ENCODE results near the gene CAV2. TPM values are rescaled to one million over a fixed set of nuclear protein-coding genes. Genes with fewer than 3 reads are reported as not detected.

Gene CAV2
- total RNA-seq, 1 experiment from 2014 or later = 76.6 TPM

GRCh38 chr7:116518961-116519360 lies 19.4 kb downstream of the CAV2 start:
- intact Hi-C loops (cut with micrococcal nuclease) = no loop called here
- Histone ChIP-seq H3K36me3 (ENCODE audit: low read depth, low read length) (no peaks in the 10 kb centered on the region), H3F3A (ENCODE audit: low read length, unreplicated experiment) (peaks cover 4% of the 10 kb centered on the region), H3K4me2 (ENCODE audit: low read length) (no peak overlapping the region), H3K9me2 (replicated peaks; ENCODE audit: low read length) (no peaks in the 10 kb centered on the region), H3K79me2 (ENCODE audit: low read length) (no peaks in the 10 kb centered on the region), H3K4me3 (ENCODE audit: low read length) (no peak overlapping the region), H3K27ac (ENCODE audit: low read length) (no peak overlapping the region), H3K9ac (ENCODE audit: low read length) (no peak overlapping the region), H3K9me3 (ENCODE audit: low read length) (no peaks in the 10 kb centered on the region), H2AFZ (ENCODE audit: low read length) (no peak overlapping the region), H4K20me1 (ENCODE audit: low read length) (no peaks in the 10 kb centered on the region), H3K27me3 (ENCODE audit: low read length) (no peaks in the 10 kb centered on the region), H3K4me1 (ENCODE audit: insufficient read depth, low read length) (peaks cover 33% of the 10 kb centered on the region)
- ChIA-PET POLR2A (ENCODE audit: unreplicated experiment) (no interaction called here), CTCF (no interaction called here)
- ATAC-seq (no peak), DNase-seq (no peak)
- TF ChIP-seq EZH2phosphoT487 (IDR thresholded peaks at IDR 0.05; ENCODE audit: borderline replicate concordance, low read length) = no peak
- TF ChIP-seq EZH2 (IDR thresholded peaks at IDR 0.05; ENCODE audit: low read length, unreplicated experiment) = no peak
- BruUV-seq (replicated peaks) = no TSS peak

GRCh38 chr7:116521046-116521664 lies 21.6 kb downstream of the CAV2 start:
- Histone ChIP-seq H3F3A (ENCODE audit: low read length, unreplicated experiment) (peaks cover 4% of the 10 kb centered on the region), H3K36me3 (ENCODE audit: low read depth, low read length) (no peaks in the 10 kb centered on the region), H3K9me3 (ENCODE audit: low read length) (no peaks in the 10 kb centered on the region), H3K4me2 (ENCODE audit: low read length) (peak overlapping the region; percentile 80; the same call in 1 of the 2 replicates), H3K4me1 (ENCODE audit: insufficient read depth, low read length) (peaks cover 37% of the 10 kb centered on the region), H3K4me3 (ENCODE audit: low read length) (no peak overlapping the region), H3K79me2 (ENCODE audit: low read length) (peaks cover 14% of the 10 kb centered on the region), H3K27ac (ENCODE audit: low read length) (peak overlapping the region; percentile 73), H4K20me1 (ENCODE audit: low read length) (no peaks in the 10 kb centered on the region), H3K9ac (ENCODE audit: low read length) (no peak overlapping the region; the same call in 1 of the 2 replicates), H3K9me2 (replicated peaks; ENCODE audit: low read length) (no peaks in the 10 kb centered on the region), H3K27me3 (ENCODE audit: low read length) (no peaks in the 10 kb centered on the region), H2AFZ (ENCODE audit: low read length) (peak overlapping the region; percentile 18; the same call in 1 of the 2 replicates)
- CTCF ChIA-PET = no interaction called here
- TF ChIP-seq EZH2phosphoT487 (IDR thresholded peaks at IDR 0.05; ENCODE audit: borderline replicate concordance, low read length) = no peak
- TF ChIP-seq EZH2 (IDR thresholded peaks at IDR 0.05; ENCODE audit: low read length, unreplicated experiment) = no peak
- no peak for TF ChIP-seq CTCF (conservative IDR thresholded peaks at IDR 0.05; ENCODE audit: low read depth, low read length)
- no TSS peak for BruUV-seq (replicated peaks)
- ATAC-seq (peak; percentile 2; the same call in 1 of the 2 replicates), DNase-seq (peak; percentile 83)
- POLR2A ChIA-PET (ENCODE audit: unreplicated experiment) = interaction anchor here (0.5 to 1.1 kb wide), 5 partner anchors 22 to 136 kb away, joined by 3 to 23 read pairs (median 6); partner anchors contain the start of gene CAV2
- intact Hi-C loops (cut with micrococcal nuclease) = loop anchor here (10.0 kb wide), 1 partner anchor 154 kb away; the partner anchor contains the start of gene MET

GRCh38 chr7:116522247-116522646 lies 22.7 kb downstream of the CAV2 start:
- ChIA-PET CTCF (interaction anchor here (1.2 kb wide), 1 partner anchor 67 kb away, joined by 4 read pairs; no protein-coding TSS in a partner anchor), POLR2A (ENCODE audit: unreplicated experiment) (no interaction called here)
- H3K4me3 ChIP-seq (ENCODE audit: low read length) = peak overlapping the region; percentile 26; the same call in 1 of the 2 replicates
- peak overlapping the region; percentile 80 for H3K4me2 ChIP-seq (ENCODE audit: low read length)
- peak overlapping the region; percentile 10; the same call in 1 of the 2 replicates for H3K9ac ChIP-seq (ENCODE audit: low read length)
- no peaks in the 10 kb centered on the region for H3K27me3 ChIP-seq (ENCODE audit: low read length)
- H3K9me3 ChIP-seq (ENCODE audit: low read length) = no peaks in the 10 kb centered on the region
- intact Hi-C loops (cut with micrococcal nuclease) = loop anchor here (1.0 to 10.0 kb wide), 3 partner anchors 10 to 153 kb away; partner anchors contain the start of gene MET
- TF ChIP-seq EZH2 (IDR thresholded peaks at IDR 0.05; ENCODE audit: low read length, unreplicated experiment) (no peak), CTCF (conservative IDR thresholded peaks at IDR 0.05; ENCODE audit: low read depth, low read length) (no peak), EZH2phosphoT487 (IDR thresholded peaks at IDR 0.05; ENCODE audit: borderline replicate concordance, low read length) (no peak)
- peak; percentile 23 for ATAC-seq
- peaks cover 4% of the 10 kb centered on the region for H3F3A ChIP-seq (ENCODE audit: low read length, unreplicated experiment)
- H2AFZ ChIP-seq (ENCODE audit: low read length) = peak overlapping the region; percentile 57; the same call in 1 of the 2 replicates
- peak; percentile 88 for DNase-seq
- peak overlapping the region; percentile 73 for H3K27ac ChIP-seq (ENCODE audit: low read length)
- H3K79me2 ChIP-seq (ENCODE audit: low read length) = peaks cover 25% of the 10 kb centered on the region
- no peaks in the 10 kb centered on the region for H3K9me2 ChIP-seq (replicated peaks; ENCODE audit: low read length)
- peaks cover 5% of the 10 kb centered on the region; the same call in 1 of the 2 replicates for H3K36me3 ChIP-seq (ENCODE audit: low read depth, low read length)
- H3K4me1 ChIP-seq (ENCODE audit: insufficient read depth, low read length) = peaks cover 43% of the 10 kb centered on the region
- BruUV-seq (replicated peaks) = no TSS peak
- H4K20me1 ChIP-seq (ENCODE audit: low read length) = 0 out of 2 replicates have a peak, but pooled peaks cover 1% of the 10 kb centered on the region

All from PC-3 (cell line).